NT2/D1 (cell line): ENCODE data around the gene CAD.

Source experiments
- DNase-seq: peaks from one replicate; pipeline ENCODE4 v3.0.0-alpha.2; 2011; ENCODE audit warnings: low read depth, low spot score
- H3K27me3 ChIP-seq: 2 replicates; pipeline ENCODE4 v1.6.0; 2011; ENCODE audit warnings: mild to moderate bottlenecking; ENCODE audit not compliant: insufficient read length, insufficient read depth
- H3K36me3 ChIP-seq: 2 replicates; pipeline ENCODE4 v1.6.1; 2011; ENCODE audit warnings: mild to moderate bottlenecking, low read length, mixed read lengths; ENCODE audit not compliant: insufficient read depth, insufficient read length
- H3K4me1 ChIP-seq: 2 replicates; pipeline ENCODE4 v1.5.1; 2011; ENCODE audit not compliant: insufficient read depth, insufficient read length
- H3K4me3 ChIP-seq: 2 replicates; pipeline ENCODE4 v1.5.1; 2011; ENCODE audit warnings: low read depth; ENCODE audit not compliant: insufficient read length
- H3K9ac ChIP-seq: 2 replicates; pipeline ENCODE4 v1.6.0; 2011; ENCODE audit warnings: low read depth; ENCODE audit not compliant: insufficient read length
- H3K9me3 ChIP-seq: 2 replicates; pipeline ENCODE4 v1.5.1; 2011; ENCODE audit warnings: mild to moderate bottlenecking, low read length; ENCODE audit not compliant: insufficient read depth
- SUZ12 ChIP-seq: IDR thresholded peaks from 2 replicates; pipeline ENCODE4 v1.6.1; 2011; ENCODE audit not compliant: insufficient read length, insufficient read depth; ENCODE audit errors: extremely low read depth
- YY1 ChIP-seq: IDR thresholded peaks from 2 replicates; pipeline ENCODE4 v1.6.1; 2011; ENCODE audit not compliant: insufficient read length, insufficient read depth
- ZNF274 ChIP-seq: IDR thresholded peaks from 2 replicates; pipeline ENCODE4 v1.6.1; 2011; ENCODE audit warnings: mild to moderate bottlenecking, low read depth, low read length

The CAD gene

DNA sequence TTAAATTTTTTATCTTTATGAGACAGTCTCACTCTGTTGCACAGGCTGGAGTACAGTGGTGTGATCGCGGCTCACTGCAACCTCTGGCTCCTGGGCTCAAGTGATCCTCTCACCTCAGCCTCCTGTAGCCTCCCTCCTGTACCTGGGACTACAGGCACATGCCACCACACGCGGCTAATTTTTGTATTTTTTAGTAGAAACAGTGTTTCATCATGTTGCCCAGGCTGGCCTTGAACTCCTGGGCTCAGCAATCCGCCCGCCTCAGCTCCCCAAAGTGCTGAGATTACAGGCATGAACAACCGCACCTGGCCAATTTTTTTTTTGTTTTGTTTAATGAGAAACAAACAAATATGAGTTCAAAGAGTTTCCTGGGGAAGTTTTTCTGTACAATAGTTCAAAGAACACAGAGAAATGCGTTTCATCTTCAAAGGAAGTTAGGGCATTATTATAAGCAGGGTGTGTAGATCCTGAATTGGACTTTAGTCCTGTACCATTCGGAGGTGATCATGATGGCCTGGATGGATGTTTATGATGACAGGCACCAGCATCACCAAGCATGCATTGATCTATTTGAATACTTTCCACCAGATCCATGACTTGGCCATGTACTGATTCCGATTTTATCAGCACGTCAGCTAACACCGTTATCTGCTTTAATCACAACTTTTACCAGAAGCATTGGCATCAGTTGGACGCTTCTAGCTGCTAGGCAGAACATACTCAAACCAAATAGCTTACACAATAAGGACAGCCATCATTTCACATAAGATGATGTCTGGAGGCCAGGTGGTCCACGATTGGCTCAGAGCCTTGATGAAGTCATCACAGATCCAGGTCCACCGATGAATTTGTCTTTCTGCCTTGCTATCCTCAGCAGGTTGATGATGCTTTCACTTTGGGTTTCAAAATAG is 39.5 kb upstream of the CAD start:
- Histone ChIP-seq H3K4me3 (no peak overlapping the region), H3K9ac (no peak overlapping the region), H3K9me3 (no peaks in the 10 kb centered on the region), H3K36me3 (no peaks in the 10 kb centered on the region), H3K4me1 (no peaks in the 10 kb centered on the region), H3K27me3 (no peaks in the 10 kb centered on the region)
- no peak for DNase-seq
- TF ChIP-seq SUZ12: no peak
- TF ChIP-seq ZNF274: no peak
- no peak for TF ChIP-seq YY1

DNA sequence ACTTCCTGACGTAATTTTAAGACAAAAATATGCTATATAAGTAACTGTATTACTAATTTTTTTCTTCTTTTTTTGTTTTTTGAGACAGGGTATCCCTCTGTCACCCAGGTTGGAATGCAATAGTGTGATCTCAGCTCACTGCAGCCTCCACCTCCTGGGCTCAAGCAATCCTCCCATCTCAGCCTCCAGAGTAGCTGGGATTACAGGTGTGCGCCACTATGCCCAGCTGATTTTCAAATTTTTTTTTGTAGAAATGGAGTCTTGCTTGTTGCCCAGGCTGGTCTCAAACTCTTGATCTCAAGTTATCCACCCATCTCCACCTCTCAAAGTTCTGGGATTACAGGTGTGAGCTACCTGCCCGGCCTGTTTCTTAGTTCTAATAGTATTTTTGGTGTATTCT is 38.7 kb upstream of the CAD start:
- no peaks in the 10 kb centered on the region for H3K36me3 ChIP-seq
- no peak for DNase-seq
- no peaks in the 10 kb centered on the region for H3K4me1 ChIP-seq
- no peaks in the 10 kb centered on the region for H3K9me3 ChIP-seq
- no peak overlapping the region for H3K9ac ChIP-seq
- H3K4me3 ChIP-seq: no peak overlapping the region
- no peaks in the 10 kb centered on the region for H3K27me3 ChIP-seq
- TF ChIP-seq SUZ12 (no peak), ZNF274 (no peak), YY1 (no peak)

DNA sequence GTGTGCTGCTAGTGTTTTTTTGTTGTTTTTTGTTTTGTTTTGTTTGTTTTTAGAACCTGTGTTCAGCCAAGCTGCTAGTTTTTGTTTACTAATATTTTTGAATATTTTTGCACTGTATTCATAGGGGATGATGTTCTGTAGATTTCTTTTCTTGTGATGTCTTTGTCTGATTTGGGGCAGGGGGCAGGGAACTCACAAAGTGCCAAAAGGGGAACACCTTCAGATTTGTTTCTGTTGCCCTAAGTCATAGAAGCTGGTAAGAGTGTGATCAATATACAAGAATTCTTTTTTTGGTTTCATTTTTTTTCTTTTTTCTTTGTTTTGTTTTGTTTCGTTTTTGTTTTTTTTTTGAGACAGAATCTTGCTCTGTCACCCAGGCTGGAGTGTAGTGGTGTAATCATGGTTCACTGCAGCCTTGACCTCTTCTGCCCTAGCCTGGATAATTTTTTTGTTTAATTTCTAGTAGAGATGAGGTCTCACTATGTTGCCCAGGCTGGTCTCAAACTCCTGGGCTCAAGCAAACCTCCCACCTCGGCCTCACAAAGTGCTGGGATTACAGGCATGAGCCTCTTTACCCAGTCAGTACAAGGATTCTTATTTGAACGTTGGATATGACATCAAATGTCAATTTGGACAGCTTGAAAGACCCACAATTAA is 37.7 kb upstream of the CAD start:
- H3K9me3 ChIP-seq: no peaks in the 10 kb centered on the region
- no peaks in the 10 kb centered on the region for H3K27me3 ChIP-seq
- TF ChIP-seq YY1 (no peak), SUZ12 (no peak), ZNF274 (no peak)
- no peak overlapping the region for H3K9ac ChIP-seq
- no peak overlapping the region for H3K4me3 ChIP-seq
- H3K36me3 ChIP-seq: no peaks in the 10 kb centered on the region
- H3K4me1 ChIP-seq: no peaks in the 10 kb centered on the region
- no peak for DNase-seq

DNA sequence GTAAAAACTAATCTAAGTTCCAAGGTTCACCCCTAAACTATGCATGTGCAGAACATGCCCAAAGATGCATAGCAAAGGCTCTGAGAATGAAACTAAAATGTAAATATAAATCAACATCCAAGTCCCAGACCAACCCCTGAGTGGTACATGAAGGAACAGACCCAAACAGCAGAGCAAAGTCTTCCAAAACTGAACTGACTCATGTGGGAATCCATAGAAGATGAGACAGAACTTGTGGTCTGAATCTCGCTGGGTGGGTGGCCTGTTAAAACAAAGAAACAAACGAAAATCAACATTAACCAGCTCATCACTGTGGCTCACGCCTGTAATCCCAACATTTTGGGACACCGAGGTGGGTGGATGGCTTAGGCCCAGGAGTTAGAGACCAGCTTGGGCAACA is 34.8 kb upstream of the CAD start:
- no peaks in the 10 kb centered on the region for H3K27me3 ChIP-seq
- no peaks in the 10 kb centered on the region for H3K36me3 ChIP-seq
- H3K4me1 ChIP-seq: no peaks in the 10 kb centered on the region
- H3K9me3 ChIP-seq: no peaks in the 10 kb centered on the region
- H3K9ac ChIP-seq: no peak overlapping the region
- TF ChIP-seq ZNF274 (no peak), SUZ12 (no peak), YY1 (no peak)
- H3K4me3 ChIP-seq: no peak overlapping the region
- no peak for DNase-seq

GRCh38 chr2:27184115-27184514 is 33.1 kb upstream of the CAD start:
- no peak for DNase-seq
- Histone ChIP-seq H3K4me3 (no peak overlapping the region), H3K9ac (no peak overlapping the region), H3K4me1 (no peaks in the 10 kb centered on the region), H3K27me3 (no peaks in the 10 kb centered on the region), H3K36me3 (no peaks in the 10 kb centered on the region), H3K9me3 (no peaks in the 10 kb centered on the region)
- no peak for TF ChIP-seq SUZ12
- TF ChIP-seq YY1: no peak
- no peak for TF ChIP-seq ZNF274

DNA sequence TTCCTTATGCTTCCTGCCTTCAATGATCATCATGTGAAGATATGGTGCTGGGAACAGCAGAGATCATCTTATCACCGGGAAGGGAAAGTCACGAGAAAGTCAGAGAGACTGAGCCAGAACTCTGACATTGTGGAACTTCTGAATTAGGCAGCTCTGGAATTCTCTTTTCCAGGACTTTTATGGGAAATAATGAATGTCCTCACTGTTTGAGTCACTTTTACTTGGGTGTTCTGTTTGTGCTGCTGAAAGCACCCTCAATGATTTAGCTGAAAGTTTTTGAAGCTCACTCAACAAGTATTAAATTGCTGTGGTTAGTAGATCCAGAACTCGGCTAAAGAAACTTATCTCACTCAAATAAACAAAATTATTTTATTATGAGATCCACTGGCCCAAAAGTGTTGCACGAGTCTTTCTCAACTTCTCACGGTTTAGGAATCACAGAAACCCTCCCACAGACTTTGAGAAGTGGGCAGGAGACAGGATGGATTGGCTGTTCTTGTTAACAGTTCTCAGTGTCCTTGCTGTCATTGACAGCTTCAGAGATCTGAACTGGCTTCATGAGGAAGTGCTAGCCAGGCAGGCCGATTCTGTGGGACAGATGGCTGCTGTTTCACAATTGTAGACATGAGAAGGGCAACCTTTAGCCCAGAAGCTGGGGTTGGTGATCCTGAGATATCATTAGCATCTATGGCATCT is 31.7 kb upstream of the CAD start:
- no peak for DNase-seq
- Histone ChIP-seq H3K36me3 (no peaks in the 10 kb centered on the region), H3K9me3 (no peaks in the 10 kb centered on the region), H3K4me1 (no peaks in the 10 kb centered on the region), H3K27me3 (no peaks in the 10 kb centered on the region), H3K9ac (no peak overlapping the region), H3K4me3 (no peak overlapping the region)
- TF ChIP-seq ZNF274 (no peak), YY1 (no peak), SUZ12 (no peak)
